Endothelial cell of umbilical vein (primary cell): ENCODE results near the gene JSRP1. TPM values are rescaled to one million over a fixed set of nuclear protein-coding genes. Genes with fewer than 3 reads are reported as not detected.
A peak's percentile ranks its signal among the peaks of the same experiment; 100 is the strongest.

ENCODE experiments used
- BruUV-seq: library from RNA; stranded (reverse); fragments of 400-500 nt; replicated peaks from 2 replicates; lab custom pipeline; 2021; lab: Mats Ljungman, UMichigan
- CTCF ChIA-PET: fragments of 300-600, 350-600 bp; sonication (Branson Sonifier 250); formaldehyde crosslinking; loops from one replicate; lab custom pipeline; 2021; ENCODE audit warnings: antibody characterized with exemption, inconsistent platforms; lab: Charles Lee
- POLR2A ChIA-PET: fragments of 300-600, 350-600 bp; sonication (Branson Sonifier 250); formaldehyde crosslinking; loops from one replicate; lab custom pipeline; 2021; ENCODE audit warnings: antibody characterized with exemption, inconsistent platforms; lab: Charles Lee
- DNase-seq: peaks from one replicate; pipeline ENCODE4 v3.0.0-alpha.2; 2011; ENCODE audit warnings: low read depth, low spot score
- FAIRE-seq: peaks from 2 replicates; lab custom pipeline; 2011; peaks lifted over from hg19 to GRCh38; lab: Jason Lieb, UNC
- H2AFZ ChIP-seq: 2 replicates; pipeline ENCODE4 v1.6.0; 2012; ENCODE audit warnings: low read depth, low read length, control low read depth, inconsistent platforms
- H3K27ac ChIP-seq: 2 replicates; pipeline ENCODE4 v1.5.1; 2011; ENCODE audit warnings: low read depth, mild to moderate bottlenecking, control low read depth, low read length, moderate library complexity; ENCODE audit not compliant: insufficient read depth
- H3K27me3 ChIP-seq, 2 experiments: 2 replicates each; pipeline versions ENCODE4 v1.6.0 to v1.6.1; 2011; ENCODE audit warnings: low read length in 2 of 2, mixed read lengths in 1 of 2; ENCODE audit not compliant: control insufficient read depth in 2 of 2, insufficient read depth in 2 of 2
- H3K36me3 ChIP-seq, 2 experiments: 2 replicates in 1 of 2; 3 replicates in 1 of 2; pipeline ENCODE4 v1.5.1; 2011; ENCODE audit warnings: low read length in 2 of 2, mild to moderate bottlenecking in 1 of 2, moderate library complexity in 1 of 2; ENCODE audit not compliant: control insufficient read depth in 2 of 2, insufficient read depth in 2 of 2; ENCODE audit errors: extremely low read depth in 1 of 2
- H3K4me1 ChIP-seq: 3 replicates; pipeline ENCODE4 v1.5.1; 2011; ENCODE audit warnings: mild to moderate bottlenecking, low read length; ENCODE audit not compliant: control insufficient read depth, insufficient read depth; ENCODE audit errors: extremely low read depth
- H3K4me2 ChIP-seq: 2 replicates; pipeline ENCODE4 v1.6.1; 2011; ENCODE audit warnings: low read length, control low read depth, mixed read lengths; ENCODE audit not compliant: insufficient read depth
- H3K4me3 ChIP-seq, 3 experiments: fragments of 200-600 bp in 1 of 3; sonication (generic), shearing (Covaris generic) in 1 of 3; replicated peaks in 1 of 3; 2 replicates each; pipeline ENCODE4 v1.5.1; 2011 to 2016; ENCODE audit warnings: control low read depth in 3 of 3, low read length in 3 of 3, mild to moderate bottlenecking in 2 of 3, inconsistent platforms in 1 of 3, low read depth in 1 of 3, moderate library complexity in 1 of 3; ENCODE audit not compliant: insufficient read depth in 1 of 3
- H3K79me2 ChIP-seq: 2 replicates; pipeline ENCODE4 v1.6.0; 2012; ENCODE audit warnings: low read length, inconsistent platforms; ENCODE audit not compliant: control insufficient read depth, insufficient read depth
- H3K9ac ChIP-seq: replicated peaks from 2 replicates; pipeline ENCODE3; 2011; ENCODE audit warnings: low read length, control low read depth; ENCODE audit not compliant: insufficient read depth; ENCODE audit errors: extremely low read depth
- H3K9me1 ChIP-seq: replicated peaks from 3 replicates; pipeline ENCODE4 v1.6.0; 2011; ENCODE audit warnings: mild to moderate bottlenecking, low read length; ENCODE audit not compliant: control insufficient read depth, insufficient read depth; ENCODE audit errors: extremely low read depth
- H3K9me3 ChIP-seq: replicated peaks from 2 replicates; pipeline ENCODE4 v1.5.1; 2012; ENCODE audit warnings: low read length, inconsistent platforms; ENCODE audit not compliant: control insufficient read depth, insufficient read depth
- H4K20me1 ChIP-seq: replicated peaks from 2 replicates; pipeline ENCODE3; 2011; ENCODE audit warnings: mild to moderate bottlenecking, low read length; ENCODE audit not compliant: control insufficient read depth, insufficient read depth; ENCODE audit errors: extremely low read depth
- EZH2 ChIP-seq: IDR thresholded peaks from 2 replicates; pipeline ENCODE4 v1.6.1; 2012; ENCODE audit warnings: borderline replicate concordance, low read depth, mild to moderate bottlenecking, moderate library complexity, low read length, inconsistent platforms; ENCODE audit not compliant: severe bottlenecking
- FOS ChIP-seq: IDR thresholded peaks from 2 replicates; pipeline ENCODE4 v1.6.1; 2011; ENCODE audit warnings: mild to moderate bottlenecking, low read length, moderate library complexity, borderline replicate concordance; ENCODE audit not compliant: insufficient read depth
- GATA2 ChIP-seq: IDR thresholded peaks from 2 replicates; pipeline ENCODE4 v1.7.0; 2011; ENCODE audit warnings: low read depth, mild to moderate bottlenecking, moderate library complexity, mixed read lengths, low read length; ENCODE audit not compliant: insufficient read length, insufficient read depth
- JUN ChIP-seq: IDR thresholded peaks from 2 replicates; pipeline ENCODE4 v1.6.1; 2011; ENCODE audit warnings: borderline replicate concordance, low read depth; ENCODE audit not compliant: insufficient read length, insufficient read depth
- MYC ChIP-seq: IDR thresholded peaks from one replicate; pipeline ENCODE4 v1.6.1; 2011; ENCODE audit warnings: mild to moderate bottlenecking, low read depth, low read length
- POLR2A ChIP-seq: IDR thresholded peaks from 2 replicates; pipeline ENCODE4 v1.6.1; 2012; ENCODE audit warnings: low read depth, mild to moderate bottlenecking, control low read depth, low read length
- POLR2AphosphoS5 ChIP-seq: IDR thresholded peaks from 2 replicates; pipeline ENCODE4 v1.6.1; 2012; ENCODE audit warnings: low read depth, mild to moderate bottlenecking, control low read depth, low read length, moderate library complexity; ENCODE audit not compliant: insufficient read depth
- dilution Hi-C: fragments of 300-500 bp; cut with MboI; formaldehyde crosslinking; loops from one replicate; pipeline ENCODE4 v1.15.0; 2019; ENCODE audit warnings: low sequenced_read_pairs; ENCODE audit not compliant: extremely low pct_ligation_motif_present
- intact Hi-C: fragments of 100-400 bp; cut with micrococcal nuclease; formaldehyde crosslinking; loops from one replicate; pipeline ENCODE4 v1.10.0; 2022
- polyA plus RNA-seq, 4 experiments: library from polyadenylated mRNA; depleted of rRNA in 3 of 4; stranded (reverse) in 3 of 4; unstranded in 1 of 4; fragments of >200 nt; gene quantifications; 2 replicates each; pipeline versions ENCODE4 v1.2.1 to v1.2.3, GENCODE V29; 2011 to 2012; ENCODE audit warnings: missing spikeins in 1 of 4
- total RNA-seq: library from RNA; stranded (reverse); gene quantifications from 2 replicates; pipeline ENCODE4 v1.2.3, GENCODE V29; 2021
- TF ChIP-seq, protein P1 (sequence below): IDR thresholded peaks from 2 replicates; pipeline ENCODE4 v1.6.1; 2011; ENCODE audit not compliant: insufficient read depth, insufficient read length
- TF ChIP-seq, protein P2 (sequence below), 2 donors: IDR thresholded peaks; 1 replicate in 1 of 2; 2 replicates in 1 of 2; pipeline ENCODE4 v1.5.1; 2011; ENCODE audit warnings: low read length in 2 of 2, mild to moderate bottlenecking in 2 of 2, moderate library complexity in 2 of 2, control low read depth in 1 of 2, inconsistent platforms in 1 of 2, low read depth in 1 of 2; ENCODE audit not compliant: insufficient read depth in 1 of 2; ENCODE audit errors: extremely low read depth in 1 of 2

The JSRP1 gene
- total and polyA plus RNA-seq, 2 donors (not counting 3 experiments of a cell fraction or from before 2014, with no cell fraction given): not detected

- Histone ChIP-seq H2AFZ (no peak overlapping the region), H3K9me1 (no peaks in the 10 kb centered on the region), H3K4me3 (no peak overlapping the region), H3K9ac (no peak overlapping the region), H3K27me3 (peaks cover 22 to 40% of the 10 kb centered on the region in 2 experiments), H3K9me3 (no peaks in the 10 kb centered on the region), H3K4me1 (peaks cover 11% of the 10 kb centered on the region), H3K36me3 (peaks cover 0 to 4% of the 10 kb centered on the region in 2 experiments), H4K20me1 (no peaks in the 10 kb centered on the region), H3K4me2 (no peak overlapping the region), H3K27ac (no peak overlapping the region), H3K79me2 (no peaks in the 10 kb centered on the region)
- no peak for FAIRE-seq
- CTCF ChIA-PET: interaction anchor here (1.0 to 3.2 kb wide), 6 partner anchors 8 to 97 kb away, joined by 3 to 15 read pairs (median 11); partner anchors contain the start of gene PLEKHJ1
- no peak for DNase-seq
- POLR2A ChIA-PET: no interaction called here
- dilution Hi-C loops (no loop called here), intact Hi-C loops (loop anchor here (1.0 kb wide), 1 partner anchor 17 kb away; the partner anchor contains the start of genes PLEKHJ1 and SF3A2)
- TF ChIP-seq FOS: no peak
- peak; percentile 70 for TF ChIP-seq EZH2
- TF ChIP-seq, protein P1, sequence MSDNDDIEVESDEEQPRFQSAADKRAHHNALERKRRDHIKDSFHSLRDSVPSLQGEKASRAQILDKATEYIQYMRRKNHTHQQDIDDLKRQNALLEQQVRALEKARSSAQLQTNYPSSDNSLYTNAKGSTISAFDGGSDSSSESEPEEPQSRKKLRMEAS: no peak
- no peak for TF ChIP-seq JUN
- TF ChIP-seq POLR2AphosphoS5: no peak
- TF ChIP-seq POLR2A: no peak
- TF ChIP-seq MYC: no peak
- TF ChIP-seq, protein P2, sequence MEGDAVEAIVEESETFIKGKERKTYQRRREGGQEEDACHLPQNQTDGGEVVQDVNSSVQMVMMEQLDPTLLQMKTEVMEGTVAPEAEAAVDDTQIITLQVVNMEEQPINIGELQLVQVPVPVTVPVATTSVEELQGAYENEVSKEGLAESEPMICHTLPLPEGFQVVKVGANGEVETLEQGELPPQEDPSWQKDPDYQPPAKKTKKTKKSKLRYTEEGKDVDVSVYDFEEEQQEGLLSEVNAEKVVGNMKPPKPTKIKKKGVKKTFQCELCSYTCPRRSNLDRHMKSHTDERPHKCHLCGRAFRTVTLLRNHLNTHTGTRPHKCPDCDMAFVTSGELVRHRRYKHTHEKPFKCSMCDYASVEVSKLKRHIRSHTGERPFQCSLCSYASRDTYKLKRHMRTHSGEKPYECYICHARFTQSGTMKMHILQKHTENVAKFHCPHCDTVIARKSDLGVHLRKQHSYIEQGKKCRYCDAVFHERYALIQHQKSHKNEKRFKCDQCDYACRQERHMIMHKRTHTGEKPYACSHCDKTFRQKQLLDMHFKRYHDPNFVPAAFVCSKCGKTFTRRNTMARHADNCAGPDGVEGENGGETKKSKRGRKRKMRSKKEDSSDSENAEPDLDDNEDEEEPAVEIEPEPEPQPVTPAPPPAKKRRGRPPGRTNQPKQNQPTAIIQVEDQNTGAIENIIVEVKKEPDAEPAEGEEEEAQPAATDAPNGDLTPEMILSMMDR (IDR thresholded peaks at IDR 0.05; ENCODE audit: extremely low read depth in 1 of 2, insufficient read depth in 1 of 2, low read depth in 1 of 2, low read length in 2 of 2): peak in 1 of 2 donors; percentile 45
- TF ChIP-seq GATA2: no peak
- no TSS peak for BruUV-seq
Observed at GRCh38 chr19:2253106-2254063, 2.8 kb downstream of the JSRP1 start.
